Memory B cell (primary cell): Measurements from ENCODE around the gene LRCH1.

ENCODE experiments used
- ATAC-seq: fragments of 150-1000 bp; cut with Tn5 transposase; 2 replicates; pipeline ENCODE4 v1.10.0; 2021; ENCODE audit warnings: low read depth, mild to moderate bottlenecking, moderate library complexity
- DNase-seq, 2 donors: peaks; one replicate each; pipeline ENCODE4 v3.0.0; 2022; ENCODE audit warnings: low spot score in 2 of 2
- H3K27ac Mint-ChIP-seq: one replicate; pipeline ENCODE4 v1.8.0; 2022; ENCODE audit warnings: mild to moderate bottlenecking, moderate library complexity, mixed read lengths
- H3K27me3 Mint-ChIP-seq: one replicate; pipeline ENCODE4 v1.8.0; 2022; ENCODE audit warnings: mixed read lengths
- H3K36me3 Mint-ChIP-seq: one replicate; pipeline ENCODE4 v1.8.0; 2022; ENCODE audit warnings: mild to moderate bottlenecking, mixed read lengths
- H3K4me1 Mint-ChIP-seq: one replicate; pipeline ENCODE4 v1.8.0; 2022; ENCODE audit warnings: mixed read lengths
- H3K4me3 Mint-ChIP-seq: one replicate; pipeline ENCODE4 v1.8.0; 2022; ENCODE audit warnings: mild to moderate bottlenecking, moderate library complexity, mixed read lengths
- H3K9me3 Mint-ChIP-seq: one replicate; pipeline ENCODE4 v1.8.0; 2022; ENCODE audit warnings: mixed read lengths

Gene LRCH1

GRCh38 chr13:46526100-46526735 is 26.8 kb upstream of the LRCH1 start:
- Mint-ChIP-seq H3K27ac (no peak overlapping the region), H3K9me3 (no peaks in the 10 kb centered on the region), H3K27me3 (peaks cover 3% of the 10 kb centered on the region), H3K4me1 (peaks cover 2% of the 10 kb centered on the region), H3K4me3 (no peak overlapping the region), H3K36me3 (no peaks in the 10 kb centered on the region)
- ATAC-seq (no peak), DNase-seq (no peak)

GRCh38 chr13:46526740-46527139 is 26.2 kb upstream of the LRCH1 start:
- ATAC-seq (no peak), DNase-seq (no peak)
- Mint-ChIP-seq H3K4me3 (no peak overlapping the region), H3K27ac (no peak overlapping the region), H3K9me3 (no peaks in the 10 kb centered on the region), H3K27me3 (peaks cover 5% of the 10 kb centered on the region), H3K4me1 (peaks cover 2% of the 10 kb centered on the region), H3K36me3 (no peaks in the 10 kb centered on the region)

GRCh38 chr13:46527237-46527636 is 25.7 kb upstream of the LRCH1 start:
- peaks cover 5% of the 10 kb centered on the region for H3K27me3 Mint-ChIP-seq
- DNase-seq (no peak), ATAC-seq (no peak)
- H3K4me3 Mint-ChIP-seq: no peak overlapping the region
- peaks cover 2% of the 10 kb centered on the region for H3K4me1 Mint-ChIP-seq
- no peaks in the 10 kb centered on the region for H3K9me3 Mint-ChIP-seq
- H3K36me3 Mint-ChIP-seq: no peaks in the 10 kb centered on the region
- H3K27ac Mint-ChIP-seq: no peak overlapping the region

GRCh38 chr13:46529216-46529919 is 23.6 kb upstream of the LRCH1 start:
- no peak overlapping the region for H3K4me3 Mint-ChIP-seq
- no peaks in the 10 kb centered on the region for H3K36me3 Mint-ChIP-seq
- H3K9me3 Mint-ChIP-seq: no peaks in the 10 kb centered on the region
- peaks cover 2% of the 10 kb centered on the region for H3K4me1 Mint-ChIP-seq
- DNase-seq (no peak), ATAC-seq (no peak)
- H3K27me3 Mint-ChIP-seq: peaks cover 5% of the 10 kb centered on the region
- no peak overlapping the region for H3K27ac Mint-ChIP-seq

GRCh38 chr13:46530084-46530935 is 22.7 kb upstream of the LRCH1 start:
- no peak for ATAC-seq
- no peak overlapping the region for H3K4me3 Mint-ChIP-seq
- peaks cover 2% of the 10 kb centered on the region for H3K4me1 Mint-ChIP-seq
- H3K36me3 Mint-ChIP-seq: no peaks in the 10 kb centered on the region
- no peak overlapping the region for H3K27ac Mint-ChIP-seq
- H3K27me3 Mint-ChIP-seq: peaks cover 5% of the 10 kb centered on the region
- no peaks in the 10 kb centered on the region for H3K9me3 Mint-ChIP-seq
- no peak for DNase-seq

GRCh38 chr13:46531953-46532352 is 21.0 kb upstream of the LRCH1 start:
- Mint-ChIP-seq H3K36me3 (no peaks in the 10 kb centered on the region), H3K4me1 (no peaks in the 10 kb centered on the region), H3K4me3 (no peak overlapping the region), H3K27me3 (peaks cover 2% of the 10 kb centered on the region), H3K27ac (no peak overlapping the region), H3K9me3 (no peaks in the 10 kb centered on the region)
- ATAC-seq (no peak), DNase-seq (no peak)

GRCh38 chr13:46535002-46535401 is 18.0 kb upstream of the LRCH1 start:
- ATAC-seq: no peak
- H3K27ac Mint-ChIP-seq: no peak overlapping the region
- no peak overlapping the region for H3K4me3 Mint-ChIP-seq
- no peaks in the 10 kb centered on the region for H3K9me3 Mint-ChIP-seq
- no peak for DNase-seq
- H3K36me3 Mint-ChIP-seq: no peaks in the 10 kb centered on the region
- H3K4me1 Mint-ChIP-seq: no peaks in the 10 kb centered on the region
- H3K27me3 Mint-ChIP-seq: peaks cover 2% of the 10 kb centered on the region

- DNase-seq: no peak
- H3K27me3 Mint-ChIP-seq: peaks cover 2% of the 10 kb centered on the region
These were observed 17.1 kb upstream of the LRCH1 start for GRCh38 chr13:46535825-46536224.

GRCh38 chr13:46536341-46536740 is 16.6 kb upstream of the LRCH1 start:
- H3K9me3 Mint-ChIP-seq: no peaks in the 10 kb centered on the region
- H3K27ac Mint-ChIP-seq: no peak overlapping the region
- no peaks in the 10 kb centered on the region for H3K4me1 Mint-ChIP-seq
- H3K27me3 Mint-ChIP-seq: peaks cover 2% of the 10 kb centered on the region
- no peaks in the 10 kb centered on the region for H3K36me3 Mint-ChIP-seq
- ATAC-seq: no peak
- DNase-seq: no peak
- H3K4me3 Mint-ChIP-seq: no peak overlapping the region

More at GRCh38 chr13:46535825-46536224, 17.1 kb upstream of the LRCH1 start:
- Mint-ChIP-seq H3K9me3 (no peaks in the 10 kb centered on the region), H3K27ac (no peak overlapping the region), H3K4me3 (no peak overlapping the region), H3K4me1 (no peaks in the 10 kb centered on the region), H3K36me3 (no peaks in the 10 kb centered on the region)
- ATAC-seq: no peak

GRCh38 chr13:46539231-46539630 is 13.7 kb upstream of the LRCH1 start:
- Mint-ChIP-seq H3K27ac (no peak overlapping the region), H3K36me3 (no peaks in the 10 kb centered on the region), H3K9me3 (no peaks in the 10 kb centered on the region), H3K27me3 (no peaks in the 10 kb centered on the region), H3K4me1 (no peaks in the 10 kb centered on the region), H3K4me3 (no peak overlapping the region)
- no peak for ATAC-seq
- DNase-seq: no peak

GRCh38 chr13:46541210-46541609 is 11.8 kb upstream of the LRCH1 start:
- Mint-ChIP-seq H3K4me1 (no peaks in the 10 kb centered on the region), H3K27ac (no peak overlapping the region), H3K9me3 (no peaks in the 10 kb centered on the region), H3K4me3 (no peak overlapping the region), H3K36me3 (no peaks in the 10 kb centered on the region), H3K27me3 (no peaks in the 10 kb centered on the region)
- ATAC-seq: no peak
- DNase-seq: no peak

- ATAC-seq (no peak), DNase-seq (no peak)
These were observed 10.1 kb upstream of the LRCH1 start for GRCh38 chr13:46542833-46543232.

GRCh38 chr13:46543287-46543686 is 9.7 kb upstream of the LRCH1 start:
- Mint-ChIP-seq H3K27me3 (no peaks in the 10 kb centered on the region), H3K27ac (no peak overlapping the region), H3K4me1 (no peaks in the 10 kb centered on the region), H3K4me3 (no peak overlapping the region), H3K9me3 (no peaks in the 10 kb centered on the region), H3K36me3 (no peaks in the 10 kb centered on the region)
- no peak for ATAC-seq
- no peak for DNase-seq

More at GRCh38 chr13:46542833-46543232, 10.1 kb upstream of the LRCH1 start:
- Mint-ChIP-seq H3K27me3 (no peaks in the 10 kb centered on the region), H3K4me3 (no peak overlapping the region), H3K27ac (no peak overlapping the region), H3K9me3 (no peaks in the 10 kb centered on the region), H3K4me1 (no peaks in the 10 kb centered on the region), H3K36me3 (no peaks in the 10 kb centered on the region)

GRCh38 chr13:46544208-46544607 is 8.8 kb upstream of the LRCH1 start:
- Mint-ChIP-seq H3K4me1 (no peaks in the 10 kb centered on the region), H3K4me3 (no peak overlapping the region), H3K27me3 (no peaks in the 10 kb centered on the region), H3K9me3 (no peaks in the 10 kb centered on the region), H3K36me3 (no peaks in the 10 kb centered on the region), H3K27ac (no peak overlapping the region)
- no peak for DNase-seq
- no peak for ATAC-seq
